Embryonic facial prominence (tissue), 1 donor: ENCODE results near the gene CCR9.

ENCODE experiments used
- DNase-seq: peaks from one replicate; pipeline ENCODE4 v3.0.0-alpha.2; 2016; ENCODE audit errors: extremely low spot score

Gene CCR9

GRCh38 chr3:45907769-45908705 lies 21.7 kb downstream of the CCR9 start:
- DNase-seq = no peak

- DNase-seq = no peak
These were observed 22.4 kb downstream of the CCR9 start for GRCh38 chr3:45908761-45909160.

DNA sequence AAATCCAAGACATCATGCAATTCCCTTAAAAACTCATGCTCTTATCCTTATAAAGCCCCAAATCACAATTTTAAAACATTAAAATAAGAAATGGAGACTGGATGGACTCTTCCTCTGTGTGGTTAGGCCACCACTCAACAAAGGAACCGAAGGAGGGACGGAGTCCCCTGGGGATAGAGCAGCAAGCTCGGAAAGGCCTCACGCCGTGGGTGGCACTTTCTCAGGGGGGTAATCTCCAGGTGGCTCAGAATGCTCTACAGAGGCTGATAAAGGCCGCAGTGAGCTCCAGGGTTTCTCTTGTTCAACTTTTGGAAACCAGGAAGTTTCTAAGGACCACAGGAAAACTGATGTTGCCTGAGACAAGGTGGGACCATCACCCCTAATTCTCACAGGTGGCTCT lies 23.2 kb downstream of the CCR9 start:
- DNase-seq = no peak

GRCh38 chr3:45910892-45911291 lies 24.5 kb downstream of the CCR9 start:
- no peak for DNase-seq

- no peak for DNase-seq
These were observed 25.3 kb downstream of the CCR9 start for GRCh38 chr3:45911511-45912226.

DNA sequence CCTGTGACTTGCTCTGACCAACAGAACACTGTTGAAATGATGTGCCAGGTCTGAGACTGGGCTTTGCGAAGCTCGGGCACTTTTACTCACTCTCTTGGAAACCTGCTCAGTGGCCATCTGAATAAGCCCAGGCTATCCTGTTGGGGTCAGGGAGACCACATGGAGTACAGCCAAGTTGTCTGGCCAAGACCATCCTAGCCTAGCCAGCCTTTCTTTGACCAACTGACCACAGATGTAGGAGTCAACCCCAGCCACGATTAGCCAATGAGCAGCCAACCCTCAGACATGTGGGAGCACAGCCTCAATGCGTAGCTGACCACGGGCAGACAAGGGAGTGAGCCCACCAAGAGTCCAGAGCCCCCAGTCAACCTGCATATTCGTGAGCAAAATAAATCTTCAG lies 26.1 kb downstream of the CCR9 start:
- DNase-seq = no peak

GRCh38 chr3:45914362-45915058 lies 28.2 kb downstream of the CCR9 start:
- DNase-seq = no peak

DNA sequence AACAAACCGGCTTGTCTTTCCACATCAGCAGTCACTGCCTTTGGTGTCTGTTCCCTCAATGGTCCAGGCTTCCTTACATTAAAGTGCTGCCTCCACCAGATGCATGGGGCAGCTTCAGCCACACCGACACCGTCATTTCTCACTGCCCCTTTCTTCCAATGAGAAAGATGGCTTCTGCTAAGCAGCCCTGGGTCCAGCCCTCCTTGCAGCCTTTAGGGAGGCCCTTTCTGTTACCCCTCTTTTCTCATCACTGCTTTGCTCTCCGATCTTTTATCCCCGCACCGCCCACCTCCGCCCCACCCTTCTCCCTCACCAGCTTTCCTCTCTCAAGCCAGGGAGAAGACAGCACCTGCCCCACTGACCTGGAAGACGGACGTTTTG lies 28.7 kb downstream of the CCR9 start:
- DNase-seq = no peak

DNA sequence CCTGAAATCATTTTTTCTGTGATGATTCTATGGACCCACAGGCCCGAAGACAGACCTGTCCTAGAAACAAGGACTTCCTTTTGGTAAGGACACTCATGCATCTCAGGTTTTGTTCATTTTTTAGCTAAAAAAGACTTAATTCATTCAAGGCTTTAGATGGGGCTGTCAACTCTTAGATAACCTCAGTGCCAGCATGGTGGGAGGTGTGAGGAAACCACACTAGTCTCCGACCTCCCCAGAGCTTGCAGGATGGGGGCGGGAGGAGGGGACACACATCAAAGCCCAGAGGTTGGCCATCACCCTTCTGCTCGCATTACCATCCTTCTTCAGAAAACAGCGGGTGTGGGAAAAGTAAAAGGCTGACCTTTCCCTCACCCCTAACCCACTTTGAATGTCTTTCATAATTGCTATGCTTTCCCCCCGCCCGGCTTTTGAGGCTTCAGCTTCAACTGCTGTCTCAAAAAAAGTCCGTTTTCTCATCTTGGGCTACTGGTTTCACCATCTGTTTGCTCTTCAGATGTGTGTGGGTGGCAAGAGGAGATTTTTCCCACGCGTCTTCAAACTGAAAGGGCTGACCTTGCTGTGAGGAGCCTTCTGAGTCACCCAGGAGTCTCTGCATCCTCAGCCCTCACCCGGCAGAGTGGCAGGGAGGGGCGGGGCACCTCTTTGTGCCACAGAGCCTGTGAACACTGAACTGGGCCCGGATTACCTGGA lies 29.3 kb downstream of the CCR9 start:
- no peak for DNase-seq

DNA sequence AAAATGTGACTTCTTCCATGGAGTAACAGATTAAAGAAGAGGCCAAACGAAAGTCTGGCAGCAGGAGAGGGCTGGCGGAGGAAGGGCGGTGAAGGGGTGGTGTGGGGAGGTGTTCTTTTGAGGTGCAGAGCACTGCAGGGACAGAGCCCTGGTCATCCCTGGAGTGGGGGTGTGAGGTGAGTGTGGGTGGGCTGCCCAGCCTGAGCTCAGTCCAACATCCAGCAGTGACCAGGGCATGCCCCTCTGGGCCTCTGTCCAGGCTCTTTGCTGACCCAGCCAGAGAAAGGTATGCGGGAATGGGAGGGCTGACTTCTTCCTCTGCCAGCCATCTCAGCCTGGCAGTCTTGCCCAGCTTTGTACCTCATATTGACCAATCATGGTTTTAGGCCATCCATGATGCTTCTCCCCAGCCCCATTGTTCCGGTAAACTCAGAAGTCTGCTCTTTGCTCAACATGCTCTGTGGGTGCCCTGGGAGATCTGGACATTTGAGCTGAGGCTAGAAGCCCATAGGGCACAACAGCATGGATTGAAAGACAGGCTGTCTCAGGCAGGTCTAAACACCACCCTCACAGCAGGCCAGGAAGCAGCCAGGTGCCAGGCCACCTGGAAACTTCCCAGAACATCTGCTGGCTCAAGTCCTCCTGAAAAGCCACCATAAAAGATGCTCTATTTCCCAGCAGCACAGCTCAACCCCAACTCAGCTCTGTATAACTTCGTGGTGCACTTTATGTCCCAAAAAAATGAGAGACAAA lies 31.0 kb downstream of the CCR9 start:
- no peak for DNase-seq

DNA sequence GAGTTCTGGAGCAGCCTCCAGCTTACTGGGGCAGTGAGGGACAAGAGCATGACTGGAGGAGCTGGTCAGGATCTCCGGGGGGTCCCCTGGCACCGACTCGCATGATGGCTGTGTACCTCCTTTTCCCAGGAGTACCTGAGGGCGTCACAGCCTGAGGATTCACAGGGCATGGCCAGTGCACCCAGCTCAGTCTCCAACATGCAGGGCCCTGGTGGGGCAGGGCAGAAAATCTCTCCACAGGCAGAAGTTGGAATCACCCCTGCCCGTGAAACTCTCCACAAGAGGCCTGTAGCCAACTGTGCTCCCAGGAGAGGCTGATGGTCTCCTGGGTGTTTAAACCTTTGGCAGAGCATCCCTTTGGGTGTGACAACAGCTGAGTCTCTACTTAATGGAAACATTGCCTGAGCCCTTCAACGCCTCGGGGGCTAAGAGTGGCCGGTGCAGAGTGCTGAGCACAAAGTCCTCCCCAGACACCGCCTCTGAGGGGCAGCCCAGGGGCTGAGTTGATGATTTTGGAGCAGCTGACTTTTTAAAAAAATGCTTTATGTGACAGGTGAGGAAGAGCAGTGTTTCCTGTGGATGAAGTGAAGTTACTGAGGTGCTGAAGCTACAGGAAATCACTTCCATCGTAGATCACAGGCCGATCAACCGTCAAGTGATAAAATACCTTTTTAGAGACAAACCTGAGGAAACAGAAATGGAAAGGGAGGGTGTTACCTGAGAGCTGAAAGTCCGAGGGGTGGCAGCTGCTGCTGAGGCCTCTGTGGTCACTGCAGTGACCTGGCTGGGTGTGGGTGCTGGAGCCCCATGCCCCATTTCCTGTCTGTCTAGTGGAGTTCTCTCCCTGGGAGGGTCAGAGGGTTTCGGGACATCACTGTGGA lies 35.1 kb downstream of the CCR9 start:
- DNase-seq = no peak

DNA sequence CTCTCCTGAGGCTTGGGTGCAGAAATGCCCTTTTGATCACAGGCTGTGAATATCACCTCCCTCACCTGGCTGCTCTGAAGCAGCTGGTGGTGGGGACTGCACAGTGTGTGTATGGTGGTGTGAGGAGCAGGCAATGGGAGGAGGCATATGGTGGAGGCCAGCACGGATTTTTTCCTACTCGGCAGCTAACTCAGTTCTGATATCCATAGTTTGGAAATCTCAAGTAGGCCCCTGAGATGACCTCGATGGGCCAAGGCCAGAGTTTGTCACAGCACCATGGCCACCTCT lies 35.6 kb downstream of the CCR9 start:
- no peak for DNase-seq

DNA sequence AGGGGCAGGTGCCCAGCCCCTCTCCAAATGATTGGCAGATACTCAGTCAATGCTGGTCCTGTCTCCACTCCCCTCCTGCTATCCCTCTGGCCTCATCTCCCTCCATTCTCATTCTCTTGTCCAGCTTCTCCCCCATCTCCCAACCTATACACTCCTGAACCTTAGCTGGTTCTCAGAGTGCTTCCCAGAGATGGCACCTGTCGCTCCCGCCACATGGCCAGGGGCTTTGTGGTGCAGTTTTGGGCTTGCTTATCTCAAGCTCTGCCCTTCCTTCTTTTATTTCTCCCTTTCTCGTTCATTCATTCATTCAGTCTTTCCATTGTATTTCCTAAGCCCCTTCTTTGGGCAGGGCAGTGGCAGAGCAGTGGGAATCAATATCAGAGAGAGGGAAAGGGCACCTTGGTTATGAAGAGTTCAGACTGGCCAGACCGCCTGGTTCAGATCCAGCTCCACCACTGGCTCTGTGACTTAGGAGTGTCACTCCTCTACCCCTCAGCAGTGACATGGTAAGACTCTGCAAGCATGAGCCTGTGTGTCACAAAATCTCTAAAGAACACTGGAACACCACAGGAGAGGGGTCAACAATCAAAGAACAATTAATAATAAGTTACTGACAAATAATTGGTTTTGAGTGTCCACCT lies 36.7 kb downstream of the CCR9 start:
- no peak for DNase-seq

DNA sequence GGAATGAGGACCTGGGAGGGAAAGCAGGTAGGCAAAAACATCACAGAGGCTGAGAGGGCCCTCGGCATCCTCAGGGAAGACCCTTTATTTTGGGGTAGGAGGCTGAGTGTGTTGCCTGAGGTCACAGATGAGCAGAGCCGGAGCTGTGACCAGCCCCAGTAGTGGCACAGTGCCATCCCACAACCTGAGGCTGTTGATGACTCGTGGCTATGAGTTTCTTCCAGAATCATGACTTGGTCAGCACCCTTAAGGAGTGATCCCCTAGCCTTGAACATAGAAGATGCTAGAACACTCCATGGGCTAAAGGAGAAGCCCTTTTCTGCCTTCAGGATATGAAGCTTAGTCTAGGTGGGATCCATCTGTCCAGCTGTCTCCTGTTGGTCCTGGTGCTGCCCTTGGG lies 37.4 kb downstream of the CCR9 start:
- no peak for DNase-seq

GRCh38 chr3:45927881-45928280 lies 41.5 kb downstream of the CCR9 start:
- no peak for DNase-seq

DNA sequence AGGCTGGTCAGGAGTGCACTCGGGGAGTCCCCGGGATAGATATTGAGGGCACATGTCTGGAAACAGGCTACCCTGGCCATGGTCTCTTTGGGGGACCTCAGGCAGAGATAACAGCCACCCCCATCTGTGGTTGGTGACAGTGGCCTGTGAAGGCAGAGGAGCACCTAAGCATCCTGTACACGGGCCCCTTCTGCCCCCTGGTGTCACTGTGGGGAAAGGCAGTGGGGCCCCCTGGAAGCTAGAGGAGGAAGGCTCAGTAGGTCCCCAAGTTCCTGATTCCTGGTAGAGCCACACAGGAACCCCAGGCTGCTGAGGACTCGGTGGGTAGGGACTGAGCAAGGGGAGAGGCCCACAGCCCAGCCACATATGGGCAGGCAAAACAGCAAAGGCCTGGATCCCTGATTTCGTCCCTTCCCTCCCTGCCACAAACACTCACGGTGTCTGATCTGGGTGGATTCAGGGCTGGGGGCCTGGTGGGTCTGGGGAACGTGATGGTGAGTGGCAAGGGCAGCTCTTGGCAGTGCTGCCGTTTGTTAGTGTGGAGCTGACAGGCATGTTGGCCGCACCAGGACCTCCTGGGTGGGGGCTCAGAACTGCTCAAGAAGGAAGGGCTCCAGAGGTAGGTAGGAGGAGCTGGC lies 42.8 kb downstream of the CCR9 start:
- no peak for DNase-seq

DNA sequence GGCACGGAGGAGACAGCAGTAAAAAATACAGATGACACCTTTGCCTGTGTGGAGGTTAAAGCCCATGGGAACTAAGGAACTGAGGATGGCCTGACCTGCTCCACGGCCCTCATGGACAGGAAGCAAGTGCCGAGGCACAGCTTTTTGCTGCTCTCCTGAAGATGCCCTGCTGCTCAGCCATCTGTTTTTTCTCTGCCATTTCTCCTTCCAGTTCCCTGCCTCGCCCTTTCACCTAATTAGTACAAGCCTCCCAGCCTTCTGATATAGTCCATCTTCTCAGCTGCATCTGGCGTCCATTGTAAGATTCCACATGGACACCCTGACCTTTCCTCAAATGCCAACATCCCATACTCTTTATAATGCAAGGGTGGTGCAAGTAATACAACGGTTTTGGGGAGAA lies 45.2 kb downstream of the CCR9 start:
- no peak for DNase-seq

DNA sequence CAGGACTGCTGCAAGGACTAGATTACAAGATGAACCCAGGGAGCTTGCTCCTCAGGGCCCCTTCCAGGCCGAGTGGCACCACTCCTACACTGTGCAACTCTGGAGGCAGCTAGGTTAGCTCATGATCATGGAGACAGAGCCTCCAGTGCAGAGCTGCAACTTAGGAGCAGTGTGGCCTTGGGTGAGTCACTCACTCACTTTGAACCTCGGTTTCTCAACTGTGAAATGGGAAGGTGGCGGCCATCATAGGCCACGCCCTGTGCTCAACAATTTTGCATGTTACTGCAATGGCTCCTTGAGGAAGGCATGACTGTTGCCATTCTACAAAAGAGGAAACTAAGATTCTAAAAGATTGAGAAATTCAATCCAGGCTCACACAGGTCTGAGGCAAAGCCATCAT lies 45.8 kb downstream of the CCR9 start:
- no peak for DNase-seq

GRCh38 chr3:45933591-45933990 lies 47.2 kb downstream of the CCR9 start:
- no peak for DNase-seq
